HepG2 (cell line): Measurements from ENCODE around the gene MDH2. TPM values are rescaled to one million over a fixed set of nuclear protein-coding genes. Genes with fewer than 3 reads are reported as not detected.

Experiments
- BORCS8-MEF2B ChIP-seq: sonication (generic); formaldehyde crosslinking; IDR thresholded peaks from 2 replicates; pipeline ENCODE4 v1.8.0; 2022; ENCODE audit warnings: mild to moderate bottlenecking, missing genetic modification reagents
- CC2D1A ChIP-seq: sonication (generic); formaldehyde crosslinking; IDR thresholded peaks from 2 replicates; pipeline ENCODE4 v1.8.1; 2023; ENCODE audit warnings: mild to moderate bottlenecking, missing genetic modification reagents
- CHCHD3 ChIP-seq: sonication (generic); formaldehyde crosslinking; IDR thresholded peaks from 2 replicates; pipeline ENCODE4 v1.8.0; 2022; ENCODE audit warnings: mild to moderate bottlenecking, missing genetic modification reagents, moderate library complexity
- HNRNPK ChIP-seq: fragments of 200-400 bp; formaldehyde crosslinking; IDR thresholded peaks from 2 replicates; pipeline ENCODE4 v1.6.1; 2018; ENCODE audit warnings: low read length, low read depth, moderate library complexity, mild to moderate bottlenecking; ENCODE audit not compliant: poor library complexity, severe bottlenecking
- HOXA5 ChIP-seq: sonication (generic); formaldehyde crosslinking; IDR thresholded peaks from 2 replicates; pipeline ENCODE4 v1.4.0; 2020; ENCODE audit warnings: missing genetic modification reagents
- SIX1 ChIP-seq: sonication (generic); formaldehyde crosslinking; IDR thresholded peaks from 2 replicates; pipeline ENCODE4 v1.4.0; 2020; ENCODE audit warnings: missing genetic modification reagents, borderline replicate concordance
- SMC3 ChIP-seq: IDR thresholded peaks from 2 replicates; pipeline ENCODE4 v1.6.1; 2011; ENCODE audit warnings: low read length, improper control_type of control experiment
- SOX5 ChIP-seq: IDR thresholded peaks from 2 replicates; pipeline ENCODE4 v1.6.1; 2016; ENCODE audit warnings: borderline replicate concordance
- SRSF4 ChIP-seq: fragments of 200-400 bp; formaldehyde crosslinking; IDR thresholded peaks from one replicate; pipeline ENCODE4 v1.6.1; 2018; ENCODE audit warnings: mild to moderate bottlenecking, low read depth, low read length, moderate library complexity; ENCODE audit not compliant: poor library complexity, severe bottlenecking
- TCF12 ChIP-seq, 2 experiments: fragments of 450-650 bp in 1 of 2; sonication (generic) in 1 of 2; formaldehyde crosslinking in 1 of 2; IDR thresholded peaks; 2 replicates each; pipeline versions ENCODE4 v1.6.1 to v1.8.0; 2017 to 2022; ENCODE audit warnings: antibody characterized with exemption in 1 of 2, mild to moderate bottlenecking in 1 of 2, missing genetic modification reagents in 1 of 2, moderate library complexity in 1 of 2
- ZBTB21 ChIP-seq: sonication (generic); formaldehyde crosslinking; IDR thresholded peaks from 2 replicates; pipeline ENCODE4 v1.4.0; 2020; ENCODE audit warnings: missing genetic modification reagents
- ZFP37 ChIP-seq: sonication (generic); formaldehyde crosslinking; IDR thresholded peaks from 2 replicates; pipeline ENCODE4 v1.4.0; 2020; ENCODE audit warnings: missing genetic modification reagents, borderline replicate concordance
- ZGPAT ChIP-seq: IDR thresholded peaks from 2 replicates; pipeline ENCODE4 v1.6.1; 2016; ENCODE audit warnings: mild to moderate bottlenecking
- ZNF276 ChIP-seq: sonication (generic); formaldehyde crosslinking; IDR thresholded peaks from 2 replicates; pipeline ENCODE4 v1.4.0; 2020; ENCODE audit warnings: mild to moderate bottlenecking, low read depth, missing genetic modification reagents
- ZNF329 ChIP-seq: sonication (generic); formaldehyde crosslinking; IDR thresholded peaks from 2 replicates; pipeline ENCODE4 v1.9.0; 2021; ENCODE audit warnings: low read depth, mild to moderate bottlenecking, missing genetic modification reagents
- ZNF597 ChIP-seq: sonication (generic); formaldehyde crosslinking; IDR thresholded peaks from 2 replicates; pipeline ENCODE4 v1.5.0; 2020; ENCODE audit warnings: missing genetic modification reagents
- ZNF670 ChIP-seq: sonication (generic); formaldehyde crosslinking; IDR thresholded peaks from 2 replicates; pipeline ENCODE4 v1.8.0; 2022; ENCODE audit warnings: mild to moderate bottlenecking, missing genetic modification reagents, borderline replicate concordance
- ZNF766 ChIP-seq: sonication (generic); formaldehyde crosslinking; IDR thresholded peaks from 2 replicates; pipeline ENCODE4 v1.5.0; 2020; ENCODE audit warnings: missing genetic modification reagents, borderline replicate concordance
- ZNF775 ChIP-seq: sonication (generic); formaldehyde crosslinking; IDR thresholded peaks from 2 replicates; pipeline ENCODE4 v1.4.0; 2020; ENCODE audit warnings: missing genetic modification reagents, mild to moderate bottlenecking, moderate library complexity, borderline replicate concordance
- ZNF850 ChIP-seq: sonication (generic); formaldehyde crosslinking; conservative IDR thresholded peaks from 2 replicates; pipeline ENCODE4 v1.9.0; 2021; ENCODE audit warnings: mild to moderate bottlenecking, missing genetic modification reagents
- polyA plus RNA-seq, 8 experiments: library from polyadenylated mRNA; depleted of rRNA in 3 of 8; stranded (reverse) in 7 of 8; unstranded in 1 of 8; fragments of >200 nt; fragmentation: Illumina TruSeq in 4 of 8; extraction: Trizol in 4 of 8; gene quantifications; 2 replicates each; pipeline versions ENCODE4 v1.2.1 to v1.2.3, GENCODE V29; 2011 to 2016; ENCODE audit warnings: low read depth in 4 of 8, missing spikeins in 1 of 8, mixed read lengths in 1 of 8; ENCODE audit not compliant: insufficient read depth in 1 of 8
- total RNA-seq, 5 experiments: library from RNA; depleted of rRNA; stranded (reverse); fragments of >200 nt; fragmentation: Illumina TruSeq; extraction: Trizol; gene quantifications; 2 replicates each; pipeline ENCODE4 v1.2.3, GENCODE V29; 2016; ENCODE audit warnings: low read depth in 1 of 5
- TF ChIP-seq, protein P1 (sequence below): sonication (generic); formaldehyde crosslinking; IDR thresholded peaks from 2 replicates; pipeline ENCODE4 v1.4.0; 2020; ENCODE audit warnings: mild to moderate bottlenecking, missing genetic modification reagents

MDH2 gene
- total and polyA plus RNA-seq, 2 of the 13 experiments (the other 11 are each of a cell fraction or from before 2014, with no cell fraction given) = 81.4 to 90.3 TPM

GRCh38 chr7:76047811-76048667, at the start of gene MDH2, which contains the start of gene STYXL1 (continued):
- TF ChIP-seq ZGPAT (peak; percentile 90), ZNF766 (CRISPR knock-in tag) (0 out of 2 replicates have a peak, but pooled peaks have one; percentile 82), ZNF597 (CRISPR knock-in tag) (no peak), BORCS8-MEF2B (CRISPR knock-in tag) (peak; percentile 90), HNRNPK (peak; percentile 50), HOXA5 (CRISPR knock-in tag) (peak; percentile 88), ZNF850 (CRISPR knock-in tag) (no peak), SOX5 (CRISPR knock-in tag) (no peak), ZNF276 (CRISPR knock-in tag) (peak; percentile 60; the same call in 1 of the 2 replicates), TCF12 (IDR thresholded peaks at IDR 0.05) (no peak), TCF12 (CRISPR knock-in tag; IDR thresholded peaks at IDR 0.05) (0 out of 2 replicates have a peak, but pooled peaks have one; percentile 53), ZNF329 (CRISPR knock-in tag) (no peak), SRSF4 (no peak), CC2D1A (CRISPR knock-in tag) (no peak), SIX1 (CRISPR knock-in tag) (peak; percentile 38; the same call in 1 of the 2 replicates), ZNF775 (CRISPR knock-in tag) (no peak), SMC3 (no peak), CHCHD3 (CRISPR knock-in tag) (no peak), ZNF670 (CRISPR knock-in tag) (peak; percentile 82), ZBTB21 (CRISPR knock-in tag) (no peak; the same call in none of the 2 replicates), ZFP37 (CRISPR knock-in tag) (peak; percentile 70; the same call in 1 of the 2 replicates)
- TF ChIP-seq, protein P1, sequence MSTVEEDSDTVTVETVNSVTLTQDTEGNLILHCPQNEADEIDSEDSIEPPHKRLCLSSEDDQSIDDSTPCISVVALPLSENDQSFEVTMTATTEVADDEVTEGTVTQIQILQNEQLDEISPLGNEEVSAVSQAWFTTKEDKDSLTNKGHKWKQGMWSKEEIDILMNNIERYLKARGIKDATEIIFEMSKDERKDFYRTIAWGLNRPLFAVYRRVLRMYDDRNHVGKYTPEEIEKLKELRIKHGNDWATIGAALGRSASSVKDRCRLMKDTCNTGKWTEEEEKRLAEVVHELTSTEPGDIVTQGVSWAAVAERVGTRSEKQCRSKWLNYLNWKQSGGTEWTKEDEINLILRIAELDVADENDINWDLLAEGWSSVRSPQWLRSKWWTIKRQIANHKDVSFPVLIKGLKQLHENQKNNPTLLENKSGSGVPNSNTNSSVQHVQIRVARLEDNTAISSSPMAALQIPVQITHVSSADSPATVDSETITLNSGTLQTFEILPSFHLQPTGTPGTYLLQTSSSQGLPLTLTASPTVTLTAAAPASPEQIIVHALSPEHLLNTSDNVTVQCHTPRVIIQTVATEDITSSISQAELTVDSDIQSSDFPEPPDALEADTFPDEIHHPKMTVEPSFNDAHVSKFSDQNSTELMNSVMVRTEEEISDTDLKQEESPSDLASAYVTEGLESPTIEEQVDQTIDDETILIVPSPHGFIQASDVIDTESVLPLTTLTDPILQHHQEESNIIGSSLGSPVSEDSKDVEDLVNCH (CRISPR knock-in tag) = no peak
